HG03039 (cell line): ENCODE measurements around the gene XRCC5.

Experiments used
- ATAC-seq: cut with Tn5 transposase; IDR thresholded peaks from one replicate; pipeline ENCODE4 v1.9.1; 2021; ENCODE audit warnings: mild to moderate bottlenecking, moderate library complexity; ENCODE audit not compliant: unreplicated experiment

Gene XRCC5

GRCh38 chr2:216147172-216148131 lies 38.3 kb downstream of the XRCC5 start:
- no peak for ATAC-seq

GRCh38 chr2:216148983-216149382 lies 39.8 kb downstream of the XRCC5 start:
- no peak for ATAC-seq

- ATAC-seq: no peak
These were observed 40.6 kb downstream of the XRCC5 start for GRCh38 chr2:216149741-216150140.

- ATAC-seq: no peak
These were observed 42.3 kb downstream of the XRCC5 start for GRCh38 chr2:216151313-216152025.

- no peak for ATAC-seq
These were observed 46.8 kb downstream of the XRCC5 start for GRCh38 chr2:216155954-216156353.

DNA sequence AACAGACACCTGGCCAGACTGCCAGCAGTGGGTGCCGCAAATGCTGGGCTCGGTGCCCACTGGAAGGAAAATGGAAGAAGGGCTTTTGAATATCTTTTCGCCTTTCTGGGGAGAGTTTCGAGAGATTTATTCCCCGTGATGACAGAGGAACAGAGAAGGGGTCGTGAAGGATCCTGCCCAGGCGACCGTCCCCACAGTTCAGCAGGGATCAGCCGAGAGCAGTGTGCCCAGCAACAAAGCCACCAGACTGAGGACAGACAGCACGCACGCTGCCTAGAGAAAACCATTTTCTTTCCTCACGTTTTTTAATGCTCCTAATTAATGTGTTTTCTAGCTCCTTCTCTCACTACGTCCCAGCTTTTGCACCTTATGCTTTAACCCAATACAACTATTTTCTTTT lies 47.7 kb downstream of the XRCC5 start:
- ATAC-seq: no peak

GRCh38 chr2:216159144-216159543 lies 50.0 kb downstream of the XRCC5 start:
- no peak for ATAC-seq

- no peak for ATAC-seq
These were observed 50.5 kb downstream of the XRCC5 start for GRCh38 chr2:216159646-216160045.

DNA sequence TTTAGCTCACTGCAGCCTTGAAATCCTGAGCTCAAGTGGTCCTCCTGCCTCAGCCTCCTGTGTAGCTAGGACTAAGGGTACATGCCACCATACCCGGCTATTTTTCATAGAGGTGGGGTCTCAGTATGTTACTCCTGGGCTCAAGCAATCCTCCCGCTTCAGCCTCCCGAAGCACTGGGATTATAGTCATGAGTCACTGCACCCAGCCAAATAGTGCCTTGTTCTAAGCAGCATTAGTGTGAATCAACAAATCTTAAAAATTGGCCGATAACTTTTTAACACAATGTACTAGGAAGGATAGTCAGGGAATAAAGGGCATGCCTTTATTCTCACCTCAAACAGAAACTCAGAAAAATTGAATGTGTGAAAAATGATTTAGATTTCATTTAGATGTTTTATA lies 51.6 kb downstream of the XRCC5 start:
- ATAC-seq: no peak

- ATAC-seq: no peak
These were observed 52.8 kb downstream of the XRCC5 start for GRCh38 chr2:216161967-216162366.

- no peak for ATAC-seq
These were observed 54.4 kb downstream of the XRCC5 start for GRCh38 chr2:216163518-216163917.

- no peak for ATAC-seq
These were observed 54.9 kb downstream of the XRCC5 start for GRCh38 chr2:216164087-216164486.

- ATAC-seq: no peak
These were observed 55.4 kb downstream of the XRCC5 start for GRCh38 chr2:216164576-216164975.

GRCh38 chr2:216165711-216166110 lies 56.6 kb downstream of the XRCC5 start:
- no peak for ATAC-seq

DNA sequence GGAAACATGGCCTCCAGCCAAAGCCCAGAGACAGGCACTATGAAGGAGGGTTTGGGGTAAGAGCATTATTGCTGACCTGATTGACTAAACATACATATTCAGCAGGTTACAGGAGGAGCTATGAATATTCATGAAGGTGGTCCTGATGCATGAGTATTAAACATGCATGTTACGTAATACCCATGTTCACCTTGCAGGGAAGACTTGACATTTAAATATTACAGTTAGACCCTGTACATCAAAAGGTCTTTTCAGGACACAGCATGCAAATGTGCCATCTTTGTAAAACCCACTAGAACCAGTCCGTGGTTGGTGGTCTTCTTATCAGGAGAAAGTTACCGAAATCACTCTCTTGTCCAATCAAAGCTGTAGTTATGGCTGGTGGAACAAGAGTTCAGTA lies 59.9 kb downstream of the XRCC5 start:
- ATAC-seq: no peak

DNA sequence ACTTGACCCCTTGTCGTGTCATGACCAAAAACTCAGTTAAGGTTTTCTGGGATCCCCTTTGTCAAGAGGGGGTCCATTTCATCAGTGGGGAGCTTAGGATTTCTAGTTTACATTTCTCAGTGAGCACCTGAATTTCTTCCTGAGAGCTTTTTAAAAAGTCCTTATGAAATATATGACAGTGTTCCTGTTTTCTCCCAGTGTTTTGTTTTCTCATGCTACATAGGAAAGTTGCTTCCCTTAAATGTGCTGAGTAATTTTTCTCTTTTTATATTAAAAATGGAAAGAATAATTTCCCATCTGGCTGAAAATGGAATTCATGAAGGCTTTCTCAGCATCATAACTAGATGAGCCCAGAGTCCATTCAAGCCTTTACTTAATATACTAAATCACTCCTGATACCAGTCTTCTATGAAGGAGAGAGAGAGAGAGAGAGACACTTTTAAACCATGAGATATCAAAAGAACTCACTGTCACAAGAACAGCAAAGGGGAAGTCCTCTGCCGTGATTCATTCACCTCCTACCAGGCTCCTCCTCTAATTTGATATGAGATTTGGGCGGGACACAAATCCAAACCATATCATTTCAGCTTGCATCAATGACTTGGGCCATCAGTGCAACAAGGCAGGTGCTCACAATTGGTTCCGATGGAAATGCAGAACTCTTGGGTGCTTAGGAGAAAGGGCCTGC lies 61.1 kb downstream of the XRCC5 start:
- ATAC-seq: no peak

DNA sequence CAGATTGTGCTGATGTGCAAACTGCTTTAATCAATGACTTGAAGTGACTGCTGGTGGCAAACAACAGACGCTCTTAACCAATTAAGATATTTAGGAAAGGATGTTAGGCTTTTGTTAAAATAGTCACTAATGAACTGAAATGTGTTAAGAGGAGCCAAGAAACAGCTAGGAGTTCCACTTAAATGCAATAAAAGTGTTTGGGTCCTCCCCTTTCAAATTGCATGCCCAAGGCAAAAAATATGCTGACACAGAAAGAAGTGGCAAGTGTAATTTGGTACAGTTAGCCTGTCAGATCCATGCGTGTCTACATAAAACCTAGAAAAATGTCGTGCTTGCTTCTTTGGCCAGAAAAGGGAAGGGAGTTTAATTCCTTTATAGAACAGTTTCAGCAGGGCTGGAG lies 61.9 kb downstream of the XRCC5 start:
- no peak for ATAC-seq

- ATAC-seq: no peak
These were observed 63.3 kb downstream of the XRCC5 start for GRCh38 chr2:216172493-216172892.

GRCh38 chr2:216179015-216179414 lies 69.9 kb downstream of the XRCC5 start:
- no peak for ATAC-seq

- no peak for ATAC-seq
These were observed 72.2 kb downstream of the XRCC5 start for GRCh38 chr2:216181351-216181750.

GRCh38 chr2:216181953-216182461 lies 72.9 kb downstream of the XRCC5 start:
- no peak for ATAC-seq
